ENCODE data around the gene BICRA. TPM values are rescaled to one million over a fixed set of nuclear protein-coding genes. Genes with fewer than 3 reads are reported as not detected.

The BICRA gene
- total RNA-seq, 1 experiment from 2014 or later: 29.3 TPM

DNA sequence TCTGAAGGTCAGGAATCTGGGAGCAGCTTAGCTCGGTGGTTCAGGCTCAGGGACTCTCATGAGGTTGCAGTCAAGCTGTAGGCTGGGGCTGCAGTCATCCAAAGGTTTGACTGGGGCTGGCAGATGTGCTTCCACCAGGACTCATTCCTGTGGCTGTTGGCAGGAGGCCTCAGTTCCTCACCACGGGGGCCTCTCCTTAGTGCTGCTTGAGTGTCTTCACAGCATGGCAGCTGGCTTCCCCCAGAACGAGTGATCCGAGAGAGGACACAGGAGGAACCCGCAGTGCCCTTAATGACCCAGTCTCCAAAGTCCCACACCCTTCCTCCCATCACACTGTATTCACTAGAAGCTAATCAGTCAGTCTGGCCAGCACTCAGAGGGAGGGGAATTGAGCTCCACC lies 65.6 kb downstream of the BICRA start:
- Mint-ChIP-seq H3K4me3 (no peak overlapping the region), H3K27me3 (ENCODE audit: low read depth) (no peaks in the 10 kb centered on the region), H3K36me3 (ENCODE audit: insufficient read depth in 1 of 3, low read depth in 3 of 3) (peaks cover 34 to 69% (median 35%) of the 10 kb centered on the region in 3 experiments), H3K4me1 (no peaks in the 10 kb centered on the region), H3K27ac (peak overlapping the region in 2 of 3 experiments; percentile 2 to 77; a peak in 1 of 7 replicates), H3K9me3 (no peaks in the 10 kb centered on the region)
- no peak overlapping the region for H3K14ac ChIP-seq (ENCODE audit: insufficient read depth, low read length)
- H3K79me1 ChIP-seq (ENCODE audit: insufficient read depth, low read depth, low read length, poor library complexity, severe bottlenecking): no peaks in the 10 kb centered on the region
- H3K56ac ChIP-seq (ENCODE audit: insufficient read length, low read depth, low read length): no peak overlapping the region
- H2AK5ac ChIP-seq (ENCODE audit: insufficient read length, low read length): no peak overlapping the region
- no peak overlapping the region for H2AFZ ChIP-seq (ENCODE audit: low read length)
- H3K18ac ChIP-seq (ENCODE audit: insufficient read length, low read depth, low read length): no peak overlapping the region
- no peak overlapping the region for H2BK20ac ChIP-seq (ENCODE audit: low read depth, low read length, poor library complexity, severe bottlenecking)
- H4K20me1 ChIP-seq (ENCODE audit: control insufficient read depth, insufficient read depth, insufficient read length): no peaks in the 10 kb centered on the region
- H3K4ac ChIP-seq (ENCODE audit: low read depth, low read length): no peak overlapping the region
- H3K9ac ChIP-seq (ENCODE audit: extremely low read depth, insufficient read length, low read length): no peak overlapping the region
- TF ChIP-seq, protein P1, sequence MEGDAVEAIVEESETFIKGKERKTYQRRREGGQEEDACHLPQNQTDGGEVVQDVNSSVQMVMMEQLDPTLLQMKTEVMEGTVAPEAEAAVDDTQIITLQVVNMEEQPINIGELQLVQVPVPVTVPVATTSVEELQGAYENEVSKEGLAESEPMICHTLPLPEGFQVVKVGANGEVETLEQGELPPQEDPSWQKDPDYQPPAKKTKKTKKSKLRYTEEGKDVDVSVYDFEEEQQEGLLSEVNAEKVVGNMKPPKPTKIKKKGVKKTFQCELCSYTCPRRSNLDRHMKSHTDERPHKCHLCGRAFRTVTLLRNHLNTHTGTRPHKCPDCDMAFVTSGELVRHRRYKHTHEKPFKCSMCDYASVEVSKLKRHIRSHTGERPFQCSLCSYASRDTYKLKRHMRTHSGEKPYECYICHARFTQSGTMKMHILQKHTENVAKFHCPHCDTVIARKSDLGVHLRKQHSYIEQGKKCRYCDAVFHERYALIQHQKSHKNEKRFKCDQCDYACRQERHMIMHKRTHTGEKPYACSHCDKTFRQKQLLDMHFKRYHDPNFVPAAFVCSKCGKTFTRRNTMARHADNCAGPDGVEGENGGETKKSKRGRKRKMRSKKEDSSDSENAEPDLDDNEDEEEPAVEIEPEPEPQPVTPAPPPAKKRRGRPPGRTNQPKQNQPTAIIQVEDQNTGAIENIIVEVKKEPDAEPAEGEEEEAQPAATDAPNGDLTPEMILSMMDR (conservative IDR thresholded peaks at IDR 0.05): no peak
- H3T11ph ChIP-seq (ENCODE audit: low read length): no peak overlapping the region
- H3K27ac ChIP-seq (ENCODE audit: insufficient read length, low read depth, low read length): no peak overlapping the region
- H2BK15ac ChIP-seq (ENCODE audit: low read depth, low read length): no peak overlapping the region
- H2BK12ac ChIP-seq (ENCODE audit: insufficient read length, low read depth, low read length): no peak overlapping the region
- H3K27me3 ChIP-seq (ENCODE audit: insufficient read depth, low read length): no peaks in the 10 kb centered on the region
- H4K91ac ChIP-seq (ENCODE audit: insufficient read length, low read depth, low read length): no peak overlapping the region
- no CpG with 5 or more reads among the region's 5 CpGs for whole genome bisulfite sequencing (ENCODE audit: extremely low coverage, insufficient read length, low lambda C conversion rate)
- H3K4me2 ChIP-seq (ENCODE audit: insufficient read depth, insufficient read length, low read length): no peak overlapping the region
- H3K9me3 ChIP-seq (ENCODE audit: control insufficient read depth, low read depth, low read length): no peaks in the 10 kb centered on the region
- H3K79me2 ChIP-seq (ENCODE audit: insufficient read depth, low read length): no peaks in the 10 kb centered on the region
- DNase-seq: no peak
- no peaks in the 10 kb centered on the region for H3K23me2 ChIP-seq (ENCODE audit: insufficient read length, low read depth, low read length, poor library complexity, severe bottlenecking)
- H3K4me1 ChIP-seq (ENCODE audit: insufficient read depth, low read length): no peaks in the 10 kb centered on the region
- H2BK5ac ChIP-seq (ENCODE audit: insufficient read length, low read length): no peak overlapping the region
- H2BK120ac ChIP-seq (ENCODE audit: low read depth, low read length, poor library complexity, severe bottlenecking): no peak overlapping the region
- H4K8ac ChIP-seq (replicated peaks; ENCODE audit: insufficient read length, low read depth, low read length): no peak overlapping the region
- no peak overlapping the region for H4K5ac ChIP-seq (ENCODE audit: insufficient read length, low read depth, low read length)
- H3K23ac ChIP-seq (ENCODE audit: insufficient read length, low read depth, low read length): no peak overlapping the region

Measured in H9 (cell line).